ENCODE measurements around the gene ADORA2A.
A peak's percentile ranks its signal among the peaks of the same experiment; 100 is the strongest.

ADORA2A gene

GRCh38 chr22:24435861-24436371 is 8.5 kb downstream of the ADORA2A start:
- H3K27ac ChIP-seq, result no peak overlapping the region
- H3K27me3 ChIP-seq, result no peaks in the 10 kb centered on the region
- TF ChIP-seq, protein P1, sequence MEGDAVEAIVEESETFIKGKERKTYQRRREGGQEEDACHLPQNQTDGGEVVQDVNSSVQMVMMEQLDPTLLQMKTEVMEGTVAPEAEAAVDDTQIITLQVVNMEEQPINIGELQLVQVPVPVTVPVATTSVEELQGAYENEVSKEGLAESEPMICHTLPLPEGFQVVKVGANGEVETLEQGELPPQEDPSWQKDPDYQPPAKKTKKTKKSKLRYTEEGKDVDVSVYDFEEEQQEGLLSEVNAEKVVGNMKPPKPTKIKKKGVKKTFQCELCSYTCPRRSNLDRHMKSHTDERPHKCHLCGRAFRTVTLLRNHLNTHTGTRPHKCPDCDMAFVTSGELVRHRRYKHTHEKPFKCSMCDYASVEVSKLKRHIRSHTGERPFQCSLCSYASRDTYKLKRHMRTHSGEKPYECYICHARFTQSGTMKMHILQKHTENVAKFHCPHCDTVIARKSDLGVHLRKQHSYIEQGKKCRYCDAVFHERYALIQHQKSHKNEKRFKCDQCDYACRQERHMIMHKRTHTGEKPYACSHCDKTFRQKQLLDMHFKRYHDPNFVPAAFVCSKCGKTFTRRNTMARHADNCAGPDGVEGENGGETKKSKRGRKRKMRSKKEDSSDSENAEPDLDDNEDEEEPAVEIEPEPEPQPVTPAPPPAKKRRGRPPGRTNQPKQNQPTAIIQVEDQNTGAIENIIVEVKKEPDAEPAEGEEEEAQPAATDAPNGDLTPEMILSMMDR (IDR thresholded peaks at IDR 0.05), result no peak
- intact Hi-C loops (cut with DNase I; ENCODE audit: low total_unique reads), result no loop called here
- H3K4me3 ChIP-seq, result no peak overlapping the region
- H3K36me3 ChIP-seq, result no peaks in the 10 kb centered on the region
- H3K4me1 ChIP-seq, result peaks cover 0 to 41% (median 27%) of the 10 kb centered on the region in 4 donors
- H3K9me3 ChIP-seq, result no peaks in the 10 kb centered on the region
- peak in 1 of 2 donors; percentile 63 for DNase-seq

DNA sequence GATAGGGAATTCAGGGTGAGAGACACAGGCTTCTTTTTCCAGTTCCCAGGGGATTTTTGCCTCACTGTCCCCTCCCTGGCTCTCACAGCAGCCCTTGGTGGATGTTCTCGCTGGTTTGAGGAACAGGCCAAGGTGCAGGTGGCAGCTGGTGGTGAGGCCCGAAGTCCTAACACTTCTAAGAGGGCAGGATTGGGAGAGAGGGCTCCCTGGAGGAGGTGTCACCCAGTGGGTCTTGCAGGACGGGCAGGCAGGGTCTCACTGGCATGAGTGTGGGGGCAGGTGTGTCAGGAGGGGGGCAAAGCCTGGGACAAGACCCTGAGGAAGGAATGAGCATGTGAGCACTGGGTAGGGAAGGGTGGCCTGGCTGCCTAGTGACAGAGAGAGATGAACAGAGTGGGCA is 9.2 kb downstream of the ADORA2A start:
- Histone ChIP-seq H3K9me3 (no peaks in the 10 kb centered on the region), H3K4me1 (peaks cover 0 to 47% (median 33%) of the 10 kb centered on the region in 4 donors), H3K36me3 (no peaks in the 10 kb centered on the region), H3K27me3 (no peaks in the 10 kb centered on the region), H3K4me3 (no peak overlapping the region), H3K27ac (no peak overlapping the region)
- TF ChIP-seq, protein P1 (IDR thresholded peaks at IDR 0.05), result no peak
- intact Hi-C loops (cut with DNase I; ENCODE audit: low total_unique reads), result no loop called here
- DNase-seq, result peak in 1 of 2 donors; percentile 64

DNA sequence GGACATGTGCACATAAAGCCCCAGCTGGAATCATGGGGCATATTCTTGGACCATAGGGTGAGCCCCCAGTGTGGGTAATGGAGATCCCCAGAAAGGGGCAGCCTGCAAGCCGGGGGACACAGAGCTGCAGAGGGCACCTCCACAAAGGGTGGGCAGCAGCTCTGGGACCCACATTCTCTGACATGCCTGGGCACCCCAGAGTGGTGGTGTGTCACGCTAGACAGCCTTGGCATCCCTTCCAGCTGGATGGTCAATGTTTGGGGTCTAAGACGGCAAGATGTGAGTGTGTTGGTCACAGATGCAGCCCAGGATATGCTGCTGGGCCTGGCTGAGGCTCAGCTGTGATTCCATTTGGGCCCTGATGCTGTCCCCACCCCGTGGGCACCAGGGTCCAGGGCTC is 9.7 kb downstream of the ADORA2A start:
- TF ChIP-seq, protein P1 (IDR thresholded peaks at IDR 0.05), result no peak
- no peaks in the 10 kb centered on the region for H3K9me3 ChIP-seq
- H3K4me1 ChIP-seq, result peaks cover 0 to 48% (median 37%) of the 10 kb centered on the region in 4 donors
- no peak overlapping the region for H3K27ac ChIP-seq
- no peaks in the 10 kb centered on the region for H3K36me3 ChIP-seq
- no peak overlapping the region for H3K4me3 ChIP-seq
- peak in 1 of 2 donors; percentile 44 for DNase-seq
- intact Hi-C loops (cut with DNase I; ENCODE audit: low total_unique reads), result no loop called here
- no peaks in the 10 kb centered on the region for H3K27me3 ChIP-seq

DNA sequence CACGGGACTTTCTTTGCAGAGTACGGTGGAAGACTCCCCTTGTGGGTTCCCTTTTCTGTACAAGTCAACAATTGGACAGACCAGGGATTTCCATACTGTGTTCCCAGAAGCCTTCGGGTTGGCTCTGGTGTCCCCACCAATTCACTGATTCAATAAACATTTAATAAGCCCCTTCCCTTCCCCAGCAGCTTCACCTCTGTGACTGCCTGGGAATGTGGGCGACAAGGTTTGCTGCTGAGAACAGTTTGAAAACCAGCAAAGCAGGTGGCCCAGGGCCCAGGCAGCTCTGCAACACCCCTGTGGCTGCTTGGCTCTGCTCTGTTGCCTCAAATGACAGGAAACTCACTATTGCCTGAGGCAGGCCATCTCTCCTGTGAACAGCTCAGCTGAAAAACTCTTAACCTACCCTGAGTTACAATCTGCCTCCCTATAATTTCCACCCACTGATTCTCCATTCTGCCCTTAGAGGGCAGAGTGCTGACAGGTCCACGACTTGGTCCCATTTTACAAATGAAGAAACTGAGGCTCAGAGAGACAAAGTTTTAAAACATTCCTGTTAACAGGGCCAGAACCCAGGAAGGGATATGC is 10.4 kb downstream of the ADORA2A start:
- TF ChIP-seq, protein P1 (IDR thresholded peaks at IDR 0.05), result no peak
- H3K4me3 ChIP-seq, result no peak overlapping the region
- H3K27me3 ChIP-seq, result no peaks in the 10 kb centered on the region
- H3K27ac ChIP-seq, result no peak overlapping the region
- intact Hi-C loops (cut with DNase I; ENCODE audit: low total_unique reads), result no loop called here
- H3K4me1 ChIP-seq, result peaks cover 0 to 48% (median 36%) of the 10 kb centered on the region in 4 donors
- no peaks in the 10 kb centered on the region for H3K9me3 ChIP-seq
- peak in 1 of 2 donors; percentile 33 for DNase-seq
- H3K36me3 ChIP-seq, result no peaks in the 10 kb centered on the region

- no peaks in the 10 kb centered on the region for H3K36me3 ChIP-seq
- no peak overlapping the region for H3K4me3 ChIP-seq
- intact Hi-C loops (cut with DNase I; ENCODE audit: low total_unique reads), result no loop called here
- TF ChIP-seq, protein P1 (IDR thresholded peaks at IDR 0.05), result no peak
- peak overlapping the region; percentile 78 to 91 for H3K27ac ChIP-seq
- H3K27me3 ChIP-seq, result no peaks in the 10 kb centered on the region
- peaks cover 0 to 27% (median 20%) of the 10 kb centered on the region in 4 donors for H3K4me1 ChIP-seq
- peak in 1 of 2 donors; percentile 65 for DNase-seq
- H3K9me3 ChIP-seq, result no peaks in the 10 kb centered on the region
Measured at GRCh38 chr22:24440270-24440717, 12.9 kb downstream of the ADORA2A start.

Data from tibial artery (tissue), 4 donors.